NOMO-1 treated with dmso at 0.1 percent for 144 hours (cell line): ENCODE measurements around the gene NFE2L3.

Experiments
- DNase-seq: peaks from one replicate; lab custom pipeline; 2025; ENCODE audit not compliant: unreplicated experiment; lab: John Stamatoyannopoulos, UW

Gene NFE2L3

DNA sequence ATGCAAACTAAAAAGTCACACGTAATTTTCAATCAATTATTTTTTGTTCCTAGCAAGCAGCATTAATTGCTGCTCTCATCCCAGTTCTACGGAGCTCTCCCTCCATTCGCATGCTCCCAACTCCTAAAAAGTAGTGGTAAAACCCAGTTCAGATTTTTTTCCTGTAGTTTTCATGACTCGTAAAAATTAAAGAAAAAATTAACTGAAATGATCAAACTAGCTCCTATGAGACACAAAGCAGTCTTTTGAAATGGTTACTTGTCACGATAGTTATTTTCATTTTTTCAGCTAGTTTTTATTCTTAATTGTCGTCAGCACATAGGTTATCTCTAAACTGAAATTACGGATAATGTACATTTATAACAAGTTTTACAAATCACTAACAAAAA, 46.8 kb downstream of the NFE2L3 start:
- DNase-seq, result no peak

DNA sequence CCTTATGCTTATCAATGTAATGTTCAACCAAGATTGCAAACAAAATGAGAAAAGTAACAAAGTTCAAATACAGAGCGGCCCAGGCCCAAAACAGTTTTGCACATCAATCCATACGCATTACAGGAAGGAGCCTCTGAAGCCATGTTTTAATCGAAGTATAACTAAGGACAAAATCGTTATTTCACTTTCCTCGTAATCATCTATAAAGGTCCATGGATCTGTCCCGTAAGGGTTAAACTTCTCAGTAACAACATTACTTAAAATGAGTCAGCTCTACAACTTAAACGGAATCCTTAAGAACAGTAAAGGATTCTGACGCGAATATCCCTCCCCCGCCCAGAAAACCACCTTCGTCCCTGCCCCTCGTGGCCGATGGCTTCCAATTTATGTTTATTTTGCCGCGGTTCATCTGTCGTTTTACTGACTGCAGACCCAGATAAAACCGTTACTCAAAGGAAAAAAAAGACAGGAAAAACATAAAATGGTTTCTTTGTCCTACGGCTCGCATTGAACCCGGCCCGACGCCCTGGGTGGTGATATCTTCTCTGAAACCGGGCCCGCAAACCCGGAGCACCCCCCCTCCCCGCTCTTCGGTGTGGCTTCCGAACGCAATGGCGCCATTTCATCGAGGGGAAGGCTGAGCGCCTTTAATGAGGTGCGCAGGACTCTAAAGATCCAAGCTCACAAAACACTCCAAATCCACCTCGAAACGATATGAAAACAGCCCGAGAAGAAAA, 47.5 kb downstream of the NFE2L3 start:
- no peak for DNase-seq

DNA sequence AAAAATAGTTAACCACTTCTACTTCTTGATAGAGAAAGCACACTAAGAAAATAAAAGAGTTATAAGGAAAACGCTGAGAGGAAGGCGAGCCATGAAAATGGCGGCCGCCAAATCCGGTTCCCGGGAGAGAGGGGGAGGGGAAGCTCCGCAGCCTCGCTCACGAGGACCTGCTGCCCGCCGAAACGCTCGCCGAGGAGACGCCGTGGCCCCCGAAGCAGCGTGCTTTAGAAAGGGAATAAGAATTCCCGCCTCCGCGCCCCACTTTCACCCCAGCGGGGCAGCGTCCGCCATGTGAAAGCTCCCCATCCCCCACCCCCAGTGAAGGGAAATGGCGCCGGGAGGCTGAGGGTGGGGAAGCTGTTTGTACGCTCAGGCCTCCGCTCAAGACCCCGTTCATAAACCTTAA, 48.0 kb downstream of the NFE2L3 start:
- DNase-seq, result peak; percentile 69

DNA sequence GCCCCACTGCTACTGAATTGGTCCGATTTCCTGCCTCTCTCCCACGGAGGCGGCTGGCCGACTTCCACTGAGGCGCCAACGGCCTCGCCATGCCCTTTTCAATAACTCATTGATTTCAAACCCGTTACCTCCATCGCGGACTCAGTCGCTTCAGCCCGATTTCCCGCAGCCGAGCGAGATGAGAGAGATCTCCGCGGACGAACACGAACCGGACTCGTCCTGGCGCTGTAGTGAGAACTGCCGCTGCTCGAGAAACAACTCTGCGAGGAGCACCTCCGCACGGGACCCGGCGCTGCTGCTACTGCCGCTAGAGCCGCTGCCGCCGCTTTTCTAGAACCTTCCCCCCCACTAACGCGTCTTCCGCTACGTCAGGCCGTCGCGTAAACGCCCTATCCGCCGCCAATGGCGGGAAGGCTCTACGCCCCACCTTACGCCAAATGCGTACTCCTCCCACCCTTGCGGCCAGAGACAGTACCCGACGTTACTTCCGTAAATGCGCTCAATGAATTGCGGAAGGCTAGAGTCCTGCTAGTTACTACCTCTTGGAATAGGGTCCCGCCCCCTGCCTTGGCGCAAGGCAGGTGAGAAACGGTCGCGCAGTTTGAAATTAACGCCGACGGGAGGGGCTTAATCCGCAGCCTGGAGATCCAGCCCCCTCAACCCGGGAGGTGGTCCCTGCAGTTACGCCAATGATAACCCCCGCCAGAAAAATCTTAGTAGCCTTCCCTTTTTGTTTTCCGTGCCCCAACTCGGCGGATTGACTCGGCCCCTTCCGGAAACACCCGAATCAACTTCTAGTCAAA, 48.6 kb downstream of the NFE2L3 start, which contains the start of gene HNRNPA2B1:
Gene HNRNPA2B1 (minus strand): TSS at position 303 of the 803 bp plus-strand sequence. CDS start 169 bp downstream, at position 134.
- peak; percentile 97 for DNase-seq

DNA sequence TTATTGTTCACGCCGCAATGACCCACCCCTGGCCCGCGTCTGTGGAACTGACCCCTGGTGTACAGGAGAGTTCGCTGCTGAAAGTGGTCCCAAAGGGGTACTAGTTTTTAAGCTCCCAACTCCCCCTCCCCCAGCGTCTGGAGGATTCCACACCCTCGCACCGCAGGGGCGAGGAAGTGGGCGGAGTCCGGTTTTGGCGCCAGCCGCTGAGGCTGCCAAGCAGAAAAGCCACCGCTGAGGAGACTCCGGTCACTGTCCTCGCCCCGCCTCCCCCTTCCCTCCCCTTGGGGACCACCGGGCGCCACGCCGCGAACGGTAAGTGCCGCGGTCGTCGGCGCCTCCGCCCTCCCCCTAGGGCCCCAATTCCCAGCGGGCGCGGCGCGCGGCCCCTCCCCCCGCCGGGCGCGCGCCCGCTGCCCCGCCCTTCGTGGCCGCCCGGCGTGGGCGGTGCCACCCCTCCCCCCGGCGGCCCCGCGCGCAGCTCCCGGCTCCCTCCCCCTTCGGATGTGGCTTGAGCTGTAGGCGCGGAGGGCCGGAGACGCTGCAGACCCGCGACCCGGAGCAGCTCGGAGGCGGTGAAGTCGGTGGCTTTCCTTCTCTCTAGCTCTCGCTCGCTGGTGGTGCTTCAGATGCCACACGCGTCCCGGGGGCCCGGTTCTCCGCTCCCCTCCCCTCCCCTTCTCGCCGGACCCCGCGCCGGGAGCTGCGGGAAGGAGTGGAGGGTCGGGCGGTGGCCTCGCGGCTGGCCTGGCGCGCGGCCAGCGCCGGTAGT, 49.4 kb downstream of the NFE2L3 start, which contains the start of gene CBX3:
Gene CBX3 (plus strand): TSS at position 499 of the 772 bp plus-strand sequence. CDS start 1,254 bp downstream, outside the sequence.
- DNase-seq, result peak; percentile 96

DNA sequence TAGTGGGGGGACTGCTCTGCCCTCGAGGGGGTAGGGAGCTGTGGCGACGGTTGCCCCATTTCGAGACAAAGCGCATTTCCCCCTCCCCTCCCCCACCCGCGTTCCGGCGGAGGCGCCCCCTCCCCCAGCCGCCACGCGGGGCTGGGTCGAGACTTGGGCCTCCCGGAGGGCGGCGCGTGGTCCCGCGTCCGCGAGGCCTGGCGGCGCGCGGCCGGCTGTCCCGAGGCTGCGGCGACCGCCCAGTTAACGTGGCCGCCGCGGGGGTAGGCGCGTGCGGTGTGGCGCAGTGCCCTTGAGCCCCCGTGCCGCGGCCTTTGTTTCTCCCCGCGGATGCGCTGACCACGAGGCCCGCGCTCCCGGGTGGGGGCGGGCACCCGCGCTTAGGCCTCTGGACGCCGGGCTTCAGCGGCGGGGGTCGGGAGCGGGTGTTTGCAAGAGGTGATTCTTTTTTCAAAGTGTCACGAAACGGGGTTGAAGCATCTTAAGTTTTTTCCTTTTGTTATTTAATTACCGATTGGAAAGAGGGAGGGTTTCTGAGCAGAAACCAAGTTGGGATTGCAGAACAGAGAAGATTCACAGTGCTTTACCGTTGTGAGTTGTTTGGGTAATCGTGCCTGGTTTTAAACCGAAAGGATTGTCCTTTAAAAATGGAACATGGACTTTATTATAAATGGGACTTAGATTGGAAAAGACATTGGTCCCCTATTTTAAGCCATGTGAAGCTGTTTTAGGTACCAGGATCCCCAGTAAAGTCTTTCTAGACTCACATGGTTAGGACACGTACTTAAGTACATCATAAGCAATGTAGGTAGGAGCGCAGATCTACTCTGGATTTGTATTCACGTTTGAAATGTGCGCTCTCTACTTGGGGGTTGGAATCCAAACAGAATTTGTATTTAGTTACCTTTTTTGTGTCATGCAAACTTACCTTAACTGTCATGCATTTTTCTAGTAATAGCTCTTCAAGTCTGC, 50.3 kb downstream of the NFE2L3 start:
- no peak for DNase-seq

DNA sequence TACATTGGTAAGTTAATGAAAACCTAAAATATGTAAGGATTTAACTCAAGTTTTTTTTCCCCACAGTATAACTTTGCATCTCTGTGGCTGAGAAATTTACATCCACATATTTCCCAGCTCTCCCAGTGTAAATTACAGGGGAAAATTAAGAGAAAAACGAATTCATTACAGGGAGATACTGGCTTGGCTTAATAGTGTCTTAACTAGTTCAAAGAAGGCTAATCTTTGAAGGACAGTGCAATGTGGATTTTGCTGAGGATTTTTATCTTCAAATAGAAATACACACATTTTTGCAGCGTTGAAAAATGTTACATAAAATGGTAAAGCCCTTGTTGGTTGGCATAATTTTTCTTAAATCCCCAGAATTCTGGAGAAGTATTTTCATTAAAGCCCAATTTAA, 51.0 kb downstream of the NFE2L3 start:
- DNase-seq, result no peak

DNA sequence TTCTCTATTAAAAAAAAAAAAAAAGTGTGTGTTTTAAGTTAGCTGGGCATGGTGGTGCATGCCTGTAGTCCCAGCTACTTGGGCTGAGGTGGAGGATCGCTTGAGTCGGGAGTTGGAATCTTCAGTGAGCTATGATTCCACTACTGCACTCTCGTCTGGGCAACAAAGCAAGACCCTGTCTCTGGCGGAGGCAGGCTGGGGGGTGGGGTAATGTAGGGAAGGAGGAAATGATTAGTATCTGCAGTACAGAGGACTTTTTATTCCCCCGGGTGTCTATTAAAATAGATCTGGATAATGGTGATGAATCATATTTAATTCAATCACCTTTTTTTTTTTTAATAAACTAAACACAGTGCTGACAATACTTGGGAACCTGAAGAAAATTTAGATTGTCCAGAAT, 56.0 kb downstream of the NFE2L3 start:
- no peak for DNase-seq

DNA sequence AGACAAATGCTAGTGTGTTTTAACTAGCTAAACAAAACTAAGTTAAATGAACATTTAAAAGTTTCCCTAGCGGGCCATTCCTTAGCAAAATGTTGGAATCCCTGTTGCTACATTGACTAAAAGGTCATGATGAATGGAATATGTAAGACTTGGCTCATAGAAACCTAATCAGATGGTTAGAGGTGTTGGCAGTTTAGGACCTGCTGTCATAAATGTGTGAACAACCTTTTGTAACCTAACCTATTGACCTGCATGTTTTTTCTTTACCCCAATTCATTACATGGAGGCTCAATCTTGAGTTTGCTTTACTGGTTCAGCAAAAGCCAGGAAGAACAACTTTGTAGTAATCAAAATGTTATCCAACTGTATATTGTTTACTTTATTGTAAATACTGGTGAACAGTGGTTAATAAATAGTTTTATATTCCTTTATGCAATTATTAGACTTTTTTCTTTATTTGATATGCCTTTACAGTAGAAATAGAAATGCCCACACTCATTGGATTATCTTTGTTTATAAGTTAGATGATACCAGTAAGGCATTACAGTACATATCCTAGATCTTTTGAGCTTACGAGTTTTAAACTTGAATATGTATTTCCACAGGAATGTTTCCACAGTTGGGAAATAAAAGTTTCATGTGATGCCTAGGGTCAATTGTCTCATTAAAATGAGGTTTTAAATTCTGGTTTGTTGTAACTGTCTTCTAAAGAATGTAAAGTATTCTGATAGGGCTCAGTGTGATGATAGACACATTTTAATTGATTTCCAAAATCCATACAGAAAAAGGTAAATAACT, 61.1 kb downstream of the NFE2L3 start:
- DNase-seq, result no peak

DNA sequence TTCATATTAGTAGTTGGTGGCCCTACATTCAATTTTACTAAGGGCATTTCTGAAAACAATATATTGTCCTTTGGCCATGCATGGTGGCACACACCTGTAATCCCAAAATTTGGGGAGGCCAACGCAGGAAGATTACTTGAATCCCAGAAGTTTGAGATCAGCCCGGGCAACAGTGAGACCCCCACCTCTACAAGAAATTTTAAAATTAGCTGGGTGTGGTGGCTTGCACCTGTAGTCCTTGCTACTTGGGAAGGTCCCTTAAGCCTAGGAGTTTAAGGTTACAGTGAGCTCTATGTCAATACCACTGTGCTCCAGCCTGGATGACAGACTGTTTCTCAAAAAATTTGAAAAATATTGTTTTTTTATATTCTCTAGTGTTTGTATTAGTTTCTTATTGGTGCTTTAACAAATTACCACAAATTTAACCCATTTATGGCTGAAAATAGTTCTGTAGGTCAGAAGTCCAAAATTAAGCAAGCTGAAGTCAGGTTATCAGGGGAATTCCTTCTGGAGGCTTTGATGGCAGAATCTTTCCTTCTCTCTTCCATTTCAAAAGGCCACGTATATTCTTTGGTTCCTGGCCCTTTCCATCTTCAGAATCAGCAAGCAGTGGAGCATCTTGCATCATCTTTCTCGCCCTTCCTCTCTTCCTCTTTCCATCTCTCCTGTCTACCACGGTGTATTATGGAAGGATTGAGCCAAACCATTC, 62.0 kb downstream of the NFE2L3 start:
- DNase-seq, result no peak

DNA sequence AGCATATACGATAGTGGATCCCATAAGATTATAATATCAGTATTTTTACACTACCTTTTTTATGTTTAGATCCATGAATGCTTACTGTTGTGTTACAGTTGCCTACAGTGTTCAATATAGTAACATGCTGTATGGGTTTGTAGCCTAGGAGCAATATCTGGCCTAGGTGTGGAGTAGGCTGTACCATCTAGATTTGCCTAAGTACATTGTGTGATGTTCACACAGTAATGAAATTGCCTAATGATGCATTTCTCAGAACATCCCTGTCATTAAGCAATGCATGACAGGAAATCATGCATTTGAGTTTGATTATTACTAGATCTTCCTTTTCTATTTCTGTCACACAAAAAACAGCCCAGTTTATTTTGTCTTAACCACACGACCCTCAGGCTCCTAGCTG, 64.1 kb downstream of the NFE2L3 start:
- DNase-seq, result no peak

DNA sequence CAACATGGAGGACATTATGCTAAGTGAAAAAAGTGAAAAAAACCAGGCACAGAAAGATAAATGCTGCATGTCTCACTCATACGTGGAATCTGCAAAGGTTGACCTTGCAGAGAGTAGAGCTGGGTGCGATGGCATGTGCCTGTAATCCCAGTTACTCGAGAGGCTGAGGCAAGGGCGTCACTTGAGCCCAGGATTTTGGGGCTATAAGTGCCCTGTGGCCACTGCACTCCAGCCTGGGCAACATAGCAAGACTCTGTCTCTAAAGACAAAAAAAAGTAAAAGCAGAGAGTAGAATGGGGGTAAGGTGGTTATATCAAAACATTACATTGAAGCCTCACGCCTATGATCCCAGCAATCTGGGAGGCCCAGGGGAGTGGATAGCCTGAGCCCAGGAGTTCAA, 72.4 kb downstream of the NFE2L3 start:
- DNase-seq, result no peak

DNA sequence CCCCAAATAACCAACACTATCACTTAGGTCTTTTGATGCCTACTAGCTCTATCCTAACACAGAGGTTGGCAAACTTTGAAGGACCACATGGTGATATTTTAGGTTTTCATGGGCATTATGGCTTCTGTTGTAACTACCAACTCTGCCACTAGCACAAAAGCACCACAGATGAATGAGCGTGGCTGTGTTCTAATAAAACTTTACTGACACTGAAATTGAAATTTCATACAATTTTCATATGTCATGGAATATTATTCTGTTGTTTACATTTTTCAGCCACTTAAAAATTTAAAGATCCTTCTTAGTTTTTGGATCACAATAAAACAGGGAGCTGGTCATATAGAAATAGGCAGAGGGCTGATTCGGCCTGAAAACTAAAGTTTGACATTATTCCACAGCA, 76.0 kb downstream of the NFE2L3 start:
- DNase-seq, result no peak

DNA sequence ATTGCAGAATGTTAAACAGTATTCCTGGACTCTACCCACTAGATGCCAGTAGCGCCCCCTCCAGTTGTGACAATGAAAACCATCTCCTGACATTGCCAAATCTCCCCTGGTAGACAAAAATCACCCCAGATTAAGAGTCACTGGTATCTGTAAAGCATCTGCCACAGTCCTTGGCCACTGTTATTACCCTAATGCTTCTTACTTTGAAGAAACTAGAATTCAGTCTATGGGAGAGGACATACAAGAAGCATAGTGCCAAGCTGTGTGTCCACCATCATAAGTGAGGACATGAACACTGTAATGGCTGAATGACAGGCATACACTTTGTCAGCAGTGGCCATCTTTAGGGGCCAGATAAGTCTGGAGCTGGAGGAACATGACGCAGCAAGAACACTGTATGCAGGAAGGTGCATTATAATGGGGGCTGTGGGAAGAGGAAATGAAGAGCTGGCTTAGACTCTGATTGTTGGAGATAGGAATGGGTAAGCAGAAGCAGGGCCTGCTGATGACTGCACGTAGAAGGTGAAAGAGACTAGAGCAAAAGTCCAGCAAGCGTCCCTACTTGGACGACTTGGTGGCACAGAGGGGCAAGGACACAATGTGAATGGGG, 82.0 kb downstream of the NFE2L3 start:
- no peak for DNase-seq
